Inflammatory macrophage (primary cell): ENCODE results near the gene SORCS3.
"Not testable (repeated sequence)": the region's sequence is repeated elsewhere in the genome, so short reads cannot be mapped to it uniquely, and the experiment has no call there.

Experiments used
- DNase-seq, 2 donors: peaks; one replicate each; pipeline ENCODE4 v3.0.0-alpha.2; 2020 to 2022

Gene SORCS3

DNA sequence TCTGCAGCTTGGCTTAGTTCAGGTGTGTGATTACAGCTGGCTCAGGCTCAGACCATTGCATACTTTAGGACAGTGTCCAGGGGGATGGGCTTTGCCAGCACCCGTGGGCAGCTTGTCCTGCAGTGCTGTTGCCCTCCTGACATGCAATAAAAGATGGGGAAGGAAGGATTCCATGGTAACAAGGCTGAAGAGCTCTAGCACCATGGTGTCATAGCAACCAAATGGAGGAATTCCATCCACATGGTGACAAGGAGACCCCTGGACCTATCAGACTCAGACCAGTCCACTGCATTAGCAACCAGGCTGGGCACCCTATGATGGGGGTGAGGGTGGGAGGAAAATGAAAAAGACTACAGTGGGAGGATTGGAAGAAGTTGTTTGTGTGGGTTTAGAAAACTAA, 49.9 kb downstream of the SORCS3 start:
- DNase-seq: no peak

DNA sequence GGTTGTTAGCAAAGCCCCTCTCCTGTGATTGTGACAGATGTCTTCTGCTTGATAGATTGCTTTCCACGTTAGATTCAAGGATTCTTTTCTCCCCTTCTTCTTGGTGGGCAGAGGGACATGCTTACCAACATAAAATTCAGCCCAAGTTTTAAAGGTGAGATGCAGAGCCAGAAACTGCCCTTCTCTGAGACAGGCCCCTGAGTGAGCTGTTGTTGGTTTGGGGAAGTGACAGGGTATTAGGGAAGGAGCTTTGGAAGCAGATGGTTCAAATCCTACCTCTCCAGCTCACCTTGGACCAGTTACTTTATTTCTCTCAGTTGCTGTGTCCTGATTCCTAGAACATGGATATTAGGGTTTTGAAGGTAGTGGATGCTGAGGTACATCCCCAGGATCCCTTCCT, 53.0 kb downstream of the SORCS3 start:
- DNase-seq: no peak

DNA sequence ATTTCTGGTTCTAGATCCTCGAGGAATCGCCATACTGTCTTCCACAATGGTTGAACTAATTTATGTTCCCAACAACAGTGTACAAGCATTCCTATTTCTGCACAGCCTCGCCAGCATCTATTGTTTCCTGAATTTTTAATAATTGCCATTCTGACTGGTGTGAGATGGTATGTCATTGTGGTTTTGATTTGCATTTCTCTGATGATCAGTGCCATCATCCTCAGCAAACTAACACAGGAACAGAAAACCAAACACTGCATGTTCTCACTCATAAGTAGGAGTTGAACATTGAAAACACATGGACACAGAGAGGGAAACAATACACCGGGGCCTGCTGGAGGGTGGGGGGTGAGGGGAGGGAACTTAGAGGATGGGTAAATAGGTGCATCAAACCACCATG, 62.2 kb downstream of the SORCS3 start:
- not testable (repeated sequence) for DNase-seq

DNA sequence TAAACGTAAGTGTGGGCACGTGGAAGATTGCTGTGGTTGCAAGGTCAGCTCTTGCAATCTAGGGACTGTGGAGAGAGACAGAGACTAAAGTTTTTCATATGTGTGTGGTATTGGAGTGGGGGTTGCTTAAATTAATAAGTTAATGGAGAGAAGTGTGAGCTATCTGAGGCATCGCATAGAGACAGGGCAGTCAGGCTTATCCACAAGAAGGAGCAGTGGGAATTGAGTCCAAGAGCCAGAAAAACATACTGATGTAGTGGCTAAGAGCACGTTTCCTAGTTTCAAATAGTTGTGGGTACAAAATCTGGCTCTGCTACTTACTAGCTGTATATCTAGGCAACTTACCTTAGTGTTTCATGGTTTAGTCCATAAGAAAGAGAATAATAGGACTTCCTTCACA, 65.8 kb downstream of the SORCS3 start:
- no peak for DNase-seq

DNA sequence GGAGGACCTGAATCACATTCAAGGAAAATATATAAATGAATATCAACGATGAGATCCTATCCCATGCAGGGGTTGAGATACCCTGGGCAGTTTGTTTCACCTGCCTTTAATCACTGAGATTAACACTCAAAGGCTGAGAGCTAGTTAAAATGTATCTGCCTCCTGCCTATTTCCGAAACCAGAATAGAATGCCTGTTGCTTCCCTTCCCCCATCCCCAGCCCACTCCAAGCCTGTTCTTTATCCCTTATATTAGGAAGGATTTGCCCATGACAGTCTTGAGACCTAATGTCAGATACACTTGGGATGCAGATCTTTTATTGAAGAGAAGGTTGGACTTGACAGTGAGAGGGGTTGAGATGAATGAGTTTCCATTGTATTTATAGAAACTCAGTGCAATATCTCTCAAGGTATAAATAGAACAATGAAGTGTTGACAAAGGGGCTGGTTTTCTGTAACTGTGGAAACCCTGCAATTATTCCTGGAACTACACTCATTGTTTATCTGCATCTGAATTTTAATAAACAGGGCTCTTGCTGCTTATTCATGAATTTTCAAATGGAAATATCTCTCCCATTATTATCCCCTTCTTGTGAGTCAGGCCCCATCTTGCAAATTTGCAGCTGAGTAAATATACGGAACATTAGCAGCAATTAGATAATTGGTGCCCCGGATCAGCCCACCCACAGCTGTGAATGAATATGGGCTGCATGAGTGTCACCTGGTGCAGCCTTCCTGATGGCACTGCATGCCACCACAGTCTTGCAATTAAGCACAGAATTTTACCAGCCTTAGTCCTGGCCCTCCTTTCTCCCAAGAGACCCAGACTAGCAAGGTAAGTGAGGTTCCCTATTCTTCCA, 66.7 kb downstream of the SORCS3 start:
- no peak for DNase-seq

DNA sequence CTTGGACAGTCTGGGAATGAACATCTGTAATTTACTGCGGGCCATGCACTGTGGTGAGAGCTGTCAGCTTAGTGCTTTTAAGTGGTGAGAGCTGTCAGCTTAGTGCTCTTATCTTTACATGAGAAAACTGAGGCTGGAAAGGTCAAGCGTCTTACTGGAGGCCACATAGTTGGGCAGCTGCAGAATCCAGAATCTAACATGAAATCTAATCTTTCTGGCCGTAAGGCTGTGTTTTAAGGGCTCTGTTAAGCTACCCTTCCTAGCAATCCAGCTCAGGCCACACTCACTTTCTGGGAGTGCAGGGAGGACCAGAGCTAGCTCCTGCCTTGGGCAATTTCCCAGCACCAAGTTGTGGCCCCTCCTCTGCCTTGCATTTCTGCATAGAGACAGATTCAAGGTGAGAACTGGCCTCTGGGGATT, 70.2 kb downstream of the SORCS3 start:
- no peak for DNase-seq

DNA sequence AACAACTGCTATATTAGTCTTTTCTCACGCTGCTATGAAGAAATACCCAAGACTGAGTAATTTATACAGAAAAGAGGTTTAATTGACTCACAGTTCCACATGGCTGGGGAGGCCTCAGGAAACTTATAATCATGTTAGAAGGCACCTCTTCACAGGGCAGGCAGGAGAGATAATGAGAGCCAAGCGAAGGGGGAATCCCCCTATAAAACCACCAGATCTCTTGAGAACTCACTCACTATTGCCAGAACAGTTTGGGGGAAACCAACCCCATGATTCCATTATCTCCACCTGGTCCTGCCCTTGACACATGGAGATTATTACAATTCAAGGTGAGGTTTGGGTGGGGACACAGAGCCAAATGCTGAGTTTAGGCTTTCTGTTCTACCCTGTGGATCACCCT, 89.5 kb downstream of the SORCS3 start:
- DNase-seq: not testable (repeated sequence)

DNA sequence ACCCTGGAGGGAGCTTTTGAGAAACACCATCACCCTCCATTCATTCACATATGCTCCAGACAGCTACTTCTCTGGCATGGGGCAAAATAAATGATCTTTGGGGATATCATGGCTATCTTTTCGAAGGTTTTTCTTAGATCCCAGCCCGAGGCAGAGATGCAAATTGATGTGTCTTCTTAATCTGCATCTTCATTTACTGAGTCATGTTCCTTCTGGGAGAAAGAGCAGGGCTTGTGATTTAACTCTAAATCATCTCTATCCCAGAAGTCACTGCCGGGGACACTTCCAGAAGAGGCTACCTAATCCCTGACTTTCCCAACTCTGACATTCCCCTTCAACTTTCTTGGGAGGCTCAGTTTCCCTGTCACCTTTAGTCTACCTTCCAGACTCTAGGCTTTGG, 90.1 kb downstream of the SORCS3 start:
- no peak for DNase-seq

DNA sequence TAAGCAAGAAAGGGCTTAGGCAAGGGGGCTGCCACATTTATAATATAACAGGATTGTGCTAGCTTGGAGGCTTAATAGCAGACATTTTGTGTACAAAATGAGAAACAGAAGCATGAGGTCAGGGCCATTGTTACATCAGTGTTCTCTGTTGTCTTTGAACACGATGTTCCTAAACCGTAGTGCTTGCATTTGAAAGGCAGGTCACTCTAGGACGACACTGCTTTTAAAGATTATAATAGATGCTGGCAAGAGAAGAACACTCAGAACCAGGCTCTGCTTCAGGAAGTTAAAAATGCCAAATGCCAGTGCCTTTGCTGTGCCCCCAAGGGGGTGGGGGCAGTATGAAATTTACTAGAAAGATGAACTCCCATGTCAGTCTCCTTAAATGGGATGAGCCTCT, 91.1 kb downstream of the SORCS3 start:
- no peak for DNase-seq

DNA sequence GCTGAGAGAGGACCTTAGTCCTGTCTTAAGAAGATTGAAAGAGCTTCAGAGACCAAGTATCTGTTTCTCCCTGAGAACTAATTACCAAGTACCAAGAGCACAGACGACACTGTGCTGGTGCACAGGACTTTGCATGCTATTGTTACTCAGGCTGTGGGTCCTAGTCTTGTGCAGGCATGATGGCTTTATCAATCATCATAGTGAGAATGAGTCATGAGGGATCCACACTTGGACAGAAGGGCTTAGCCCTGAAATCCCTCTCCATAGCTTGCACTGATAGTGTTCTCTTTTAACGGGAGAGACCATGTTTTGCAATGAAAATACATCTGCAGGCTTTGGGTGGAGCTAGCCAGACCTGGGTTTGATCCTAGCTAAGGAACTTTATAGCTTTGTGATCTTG, 93.3 kb downstream of the SORCS3 start:
- DNase-seq: no peak

DNA sequence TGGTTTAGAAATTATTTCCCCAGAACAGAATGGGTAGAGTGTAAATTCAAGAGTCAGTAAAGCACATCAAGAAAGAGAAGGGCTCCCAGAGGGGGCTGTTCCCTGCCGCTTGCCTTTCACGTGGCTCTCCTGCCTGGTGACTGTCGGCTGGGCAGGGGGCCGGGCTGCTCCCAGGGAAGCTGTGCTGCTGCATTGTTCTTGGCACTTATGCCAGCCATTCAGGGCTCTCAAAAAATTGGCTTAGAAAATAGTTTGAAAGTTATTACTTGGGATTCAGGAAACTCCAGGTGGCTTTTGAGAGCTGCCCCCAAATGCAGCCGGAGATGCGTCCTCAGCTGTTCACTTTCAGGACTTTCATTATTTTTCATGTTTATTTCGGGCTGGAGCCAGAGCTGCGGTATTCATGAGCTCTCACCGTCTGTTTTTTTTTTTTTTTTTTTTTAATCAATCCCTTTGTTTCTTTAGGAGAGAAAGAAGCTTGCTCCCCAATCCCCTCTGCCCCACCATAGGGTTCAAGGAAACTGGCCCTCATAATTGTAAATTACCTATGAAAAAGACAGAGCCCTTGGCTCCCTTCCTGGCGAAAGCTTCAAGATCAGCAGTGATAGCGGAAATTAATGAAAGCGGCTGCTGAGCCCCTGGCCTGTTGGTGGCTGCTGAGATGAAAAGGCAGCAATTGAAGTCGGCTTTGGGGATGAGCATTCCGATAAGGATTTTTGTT, 94.1 kb downstream of the SORCS3 start:
- no peak for DNase-seq

DNA sequence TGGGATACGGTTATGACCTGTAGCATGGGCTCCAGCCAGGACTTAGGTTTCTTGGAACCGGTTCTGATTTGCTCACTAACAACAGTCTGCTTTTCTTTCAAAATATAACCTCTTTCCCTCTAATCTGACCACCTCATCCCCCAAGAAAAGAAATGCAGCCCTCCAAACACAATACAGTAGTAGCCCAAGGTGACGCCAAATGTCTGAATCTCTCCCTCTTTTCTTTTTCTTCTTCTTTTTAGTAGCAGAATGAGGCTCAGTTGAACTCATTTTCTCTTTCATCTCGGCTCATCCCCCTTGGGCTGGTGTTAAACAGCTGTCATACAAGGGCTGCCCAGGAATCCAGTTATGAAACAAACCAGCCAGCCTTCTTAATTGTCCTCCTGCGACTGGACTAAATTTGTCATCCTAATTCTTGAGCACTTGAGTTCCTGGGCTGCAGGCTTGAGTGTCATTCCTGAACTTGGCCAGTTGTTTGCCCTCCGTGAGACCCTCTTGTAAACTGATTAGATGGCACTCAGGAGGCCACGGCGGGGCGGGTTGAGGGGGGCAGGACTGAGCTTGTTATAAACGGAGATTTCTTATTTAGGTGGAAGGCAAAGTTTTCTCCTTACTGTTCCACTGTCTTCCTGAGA, 94.8 kb downstream of the SORCS3 start:
- no peak for DNase-seq

DNA sequence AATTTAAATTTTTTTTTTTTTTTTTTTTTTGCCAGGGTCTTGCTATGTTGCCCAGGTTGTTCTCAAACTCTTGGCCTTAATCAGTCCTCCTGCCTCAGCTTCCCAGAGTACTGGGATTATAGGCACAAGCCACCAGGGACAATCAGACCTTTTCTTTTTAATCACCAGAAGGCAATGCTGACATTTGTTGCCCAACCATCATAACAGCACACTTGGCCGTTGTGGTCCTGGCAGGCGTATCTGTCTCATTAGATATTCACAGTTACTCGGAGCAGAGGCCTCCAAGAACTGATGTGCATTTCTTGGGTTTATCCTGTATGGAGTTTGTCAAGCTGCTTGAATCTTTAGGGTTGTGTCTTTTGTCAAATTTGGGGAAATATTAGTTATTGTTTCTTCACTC, 100.0 kb downstream of the SORCS3 start:
- DNase-seq: no peak

DNA sequence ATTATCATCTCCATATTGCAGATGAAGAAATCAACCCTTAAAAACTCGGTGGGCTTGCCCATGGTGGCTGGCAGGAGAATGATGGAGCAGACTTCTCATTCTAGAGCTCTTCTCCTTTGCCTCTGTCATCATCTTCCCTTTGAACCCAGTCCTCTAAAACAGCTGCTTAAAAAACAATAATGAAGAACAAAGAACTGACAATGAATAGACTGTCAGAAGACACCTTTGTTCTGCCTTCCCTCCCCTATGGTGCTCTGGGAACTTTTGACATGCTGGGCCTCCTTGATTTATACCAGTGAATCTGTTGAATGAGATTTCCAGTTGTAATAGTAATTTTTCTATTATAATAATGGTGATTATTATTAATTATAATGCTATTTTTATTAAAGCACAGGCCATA, 103.0 kb downstream of the SORCS3 start:
- no peak for DNase-seq

DNA sequence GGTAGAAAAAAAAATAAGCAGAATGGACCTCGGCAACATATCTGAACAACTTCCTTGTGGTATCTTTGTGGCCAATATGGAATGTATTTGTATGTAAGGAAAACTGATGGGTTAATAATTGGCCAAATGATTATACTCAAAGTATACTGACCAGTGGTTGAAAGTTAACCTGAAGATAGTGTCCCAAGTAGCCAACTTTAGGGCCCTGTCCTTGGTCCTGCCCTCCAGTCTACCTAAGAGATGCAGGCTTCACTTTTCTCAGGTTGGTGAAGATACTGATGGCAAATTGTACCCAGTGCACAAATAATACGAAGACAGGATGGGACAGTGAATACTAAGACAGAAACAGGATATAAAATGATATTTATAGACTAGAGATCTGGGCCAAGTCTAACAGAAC, 109.2 kb downstream of the SORCS3 start:
- no peak for DNase-seq

DNA sequence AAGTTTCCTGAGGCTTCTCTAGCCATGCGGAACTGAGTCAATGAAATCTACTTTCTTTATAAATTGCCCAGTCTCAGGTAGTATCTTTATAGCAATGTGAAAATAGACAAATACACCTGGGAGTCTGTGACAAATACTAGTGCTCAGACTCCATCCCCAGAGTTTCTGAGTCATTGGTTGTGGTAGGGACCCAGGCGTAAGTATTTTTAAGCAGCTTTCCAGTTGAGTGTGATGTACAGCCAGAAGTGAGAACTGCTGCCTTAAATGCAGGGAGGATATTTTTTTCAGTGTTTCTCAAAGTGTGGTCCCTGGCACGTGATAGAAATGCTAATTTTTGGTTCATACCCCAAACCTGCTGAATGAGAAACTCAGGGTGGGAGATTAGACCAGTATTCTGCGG, 121.7 kb downstream of the SORCS3 start:
- no peak for DNase-seq

DNA sequence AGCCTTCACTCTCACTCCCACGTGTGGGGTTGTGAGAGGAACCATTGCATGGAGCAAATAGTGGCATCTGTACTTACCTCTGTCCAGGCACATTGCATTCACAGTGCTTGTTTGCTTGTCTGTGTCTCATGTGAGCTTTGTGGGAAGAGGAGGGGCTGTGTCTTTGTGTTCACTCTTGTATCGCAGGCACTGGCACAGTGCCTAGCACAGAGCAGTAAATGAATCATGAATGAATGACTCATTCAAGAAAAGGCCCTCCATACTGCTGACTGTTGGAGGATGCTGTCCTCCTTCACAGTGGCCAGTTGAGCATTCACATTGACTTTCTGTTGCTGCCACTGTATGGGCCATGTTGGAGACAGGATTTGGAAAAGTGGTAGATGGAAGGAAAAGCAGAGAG, 125.3 kb downstream of the SORCS3 start:
- no peak for DNase-seq

DNA sequence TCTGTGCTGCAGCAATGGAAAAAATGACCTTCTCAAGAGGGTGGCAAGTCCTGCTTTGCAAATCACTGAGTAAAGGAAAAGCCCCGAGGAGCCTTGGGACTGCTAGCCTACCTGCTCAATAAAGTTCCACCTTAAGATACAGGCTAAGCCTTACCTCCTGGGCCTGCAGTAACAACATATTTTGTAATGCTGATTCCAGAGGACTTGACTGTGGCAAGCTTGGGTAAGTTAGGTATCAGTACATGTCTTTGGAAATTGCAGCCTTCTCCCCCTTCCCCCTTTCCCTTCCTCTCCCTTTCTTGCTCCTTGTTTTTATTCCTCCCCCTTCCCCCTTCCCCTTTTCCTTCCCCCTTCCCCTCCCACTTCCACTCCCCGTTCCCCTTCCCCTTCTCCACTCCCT, 126.2 kb downstream of the SORCS3 start:
- DNase-seq: no peak

DNA sequence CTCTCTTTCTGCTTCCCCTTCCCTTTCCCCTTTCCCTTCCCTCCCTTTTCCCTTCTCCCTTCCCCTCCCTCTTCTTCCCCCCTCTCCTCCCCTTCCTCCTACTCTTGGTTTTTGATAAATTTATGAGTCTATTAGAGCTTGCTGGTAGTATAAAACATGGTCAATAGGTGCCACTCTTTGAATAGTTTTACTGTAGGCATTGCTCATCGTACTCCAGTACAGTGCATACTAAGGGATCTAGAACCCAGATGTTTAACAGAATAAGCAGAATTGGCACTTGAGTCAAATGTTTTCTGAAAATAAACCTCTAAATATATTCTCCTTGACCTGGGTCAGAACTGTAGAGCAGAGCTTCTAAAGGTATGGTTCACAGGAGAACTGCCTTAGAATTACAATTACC, 126.7 kb downstream of the SORCS3 start:
- DNase-seq: no peak

DNA sequence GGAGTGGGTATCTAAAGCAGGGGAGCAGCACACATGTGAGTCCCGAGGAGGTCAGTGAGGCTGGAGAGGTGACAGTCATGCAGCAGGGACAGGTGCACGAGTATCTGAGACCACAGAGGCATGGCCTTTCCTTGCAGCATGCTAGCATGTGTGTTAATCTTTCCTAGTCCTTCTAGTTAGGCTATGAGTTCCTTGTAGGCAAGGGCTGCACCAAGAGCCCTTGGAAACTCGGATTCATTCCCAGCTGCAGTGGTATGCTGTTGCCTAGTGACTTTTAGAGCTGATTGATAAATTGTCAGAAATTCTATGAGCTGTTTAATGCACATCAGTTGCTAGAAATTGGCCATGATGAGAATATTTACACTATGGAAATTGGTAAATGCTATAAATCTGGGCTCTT, 132.0 kb downstream of the SORCS3 start:
- no peak for DNase-seq

DNA sequence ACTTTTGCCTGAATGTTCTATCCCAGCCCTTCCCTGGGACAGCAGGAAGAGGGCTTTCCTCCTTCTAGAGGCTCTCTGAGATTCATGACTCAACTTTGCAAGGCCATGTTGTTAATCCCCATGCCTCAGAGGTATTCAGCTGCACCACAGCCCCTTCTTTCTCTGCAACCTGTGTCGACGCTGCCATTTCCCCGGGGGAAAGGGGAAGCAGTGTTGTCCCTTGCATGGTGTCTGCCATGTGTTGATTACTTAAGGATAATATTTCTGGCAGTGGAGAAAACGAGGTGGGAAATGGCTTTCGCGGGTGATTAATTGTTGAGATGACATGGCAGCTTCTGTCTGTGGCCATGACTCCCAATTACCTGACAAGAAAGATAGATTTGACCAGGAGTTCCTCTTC, 133.1 kb downstream of the SORCS3 start:
- DNase-seq: no peak

DNA sequence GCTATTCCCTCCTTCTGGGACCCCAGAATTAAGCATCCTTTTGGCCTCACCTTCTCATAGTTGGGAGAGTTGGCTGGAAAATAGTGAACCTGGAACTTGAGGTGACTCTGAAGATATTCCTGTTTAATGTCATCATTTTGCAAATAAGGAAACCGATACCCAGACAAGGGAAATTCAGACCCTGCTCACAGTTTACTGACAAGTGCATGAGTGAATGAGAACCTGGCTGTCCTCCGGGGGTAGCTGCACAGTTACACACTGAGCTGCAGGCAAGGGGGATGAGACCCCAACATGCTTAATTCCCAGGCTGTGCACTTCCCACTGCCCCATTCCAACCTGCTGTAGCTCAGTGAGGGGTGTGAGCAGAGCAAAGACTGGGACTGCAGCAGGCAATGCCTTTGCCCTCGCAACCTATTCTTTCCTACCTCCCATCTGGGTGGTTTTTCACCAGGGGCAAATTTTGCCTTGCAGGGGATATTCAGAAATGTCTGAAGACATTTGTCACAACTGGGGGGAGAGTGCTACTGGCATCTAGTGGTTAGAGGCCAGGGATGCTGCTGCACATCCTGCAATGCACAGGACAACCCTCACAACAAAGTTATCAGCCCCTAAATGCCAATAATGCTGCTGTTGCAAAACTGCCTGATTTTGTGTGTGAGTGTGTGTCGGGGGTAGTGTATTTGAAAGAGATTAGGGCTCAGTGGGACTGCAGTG, 136.2 kb downstream of the SORCS3 start:
- no peak for DNase-seq

DNA sequence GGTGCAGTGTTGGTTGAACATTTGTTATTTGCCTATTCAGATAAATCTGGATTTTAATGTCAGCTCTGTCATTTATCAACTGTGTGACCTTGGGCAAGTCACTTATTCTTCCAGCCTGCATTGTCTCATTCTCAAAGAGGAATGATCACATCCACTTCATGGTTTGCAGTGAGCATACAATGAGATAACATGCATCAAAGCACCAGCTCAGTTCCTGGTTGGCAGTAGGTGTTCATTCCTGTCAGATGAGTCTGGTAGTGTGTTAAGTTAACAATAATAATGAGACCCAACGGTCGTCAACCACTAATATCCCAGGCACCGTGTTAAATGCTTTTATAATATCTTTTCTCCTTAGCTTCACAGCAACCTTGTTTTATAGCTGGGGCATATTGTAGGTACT, 137.3 kb downstream of the SORCS3 start:
- DNase-seq: no peak
